NCI-H1092 treated with DMSO at 0.1 percent for 48 hours (cell line): ENCODE results near the gene TMEM17.

Source experiments
- DNase-seq: peaks from one replicate; lab custom pipeline; 2025; lab: John Stamatoyannopoulos, UW

The TMEM17 gene

GRCh38 chr2:62511636-62512035 lies 5.6 kb upstream of the TMEM17 start:
- no peak for DNase-seq

- no peak for DNase-seq
Observed at GRCh38 chr2:62506421-62506750, 391 bp upstream of the TMEM17 start.

- peak; percentile 35 for DNase-seq
Observed at GRCh38 chr2:62505109-62505749, 766 bp downstream of the TMEM17 start.

GRCh38 chr2:62504657-62505056 lies 1.3 kb downstream of the TMEM17 start:
- DNase-seq, result no peak

- no peak for DNase-seq
Observed at GRCh38 chr2:62501794-62502500, 4.0 kb downstream of the TMEM17 start.

- no peak for DNase-seq
Observed at GRCh38 chr2:62501069-62501468, 4.9 kb downstream of the TMEM17 start.

GRCh38 chr2:62499430-62500060 lies 6.5 kb downstream of the TMEM17 start:
- no peak for DNase-seq

GRCh38 chr2:62498739-62499138 lies 7.3 kb downstream of the TMEM17 start:
- no peak for DNase-seq

- DNase-seq, result no peak
Observed at GRCh38 chr2:62495761-62496160, 10.2 kb downstream of the TMEM17 start.

- no peak for DNase-seq
Observed at GRCh38 chr2:62492048-62492447, 13.9 kb downstream of the TMEM17 start.

- DNase-seq, result no peak
Observed at GRCh38 chr2:62489702-62490101, 16.3 kb downstream of the TMEM17 start.

- DNase-seq, result no peak
Observed at GRCh38 chr2:62489162-62489561, 16.8 kb downstream of the TMEM17 start.

- DNase-seq, result no peak
Observed at GRCh38 chr2:62486439-62486765, 19.6 kb downstream of the TMEM17 start.

- no peak for DNase-seq
Observed at GRCh38 chr2:62485761-62486438, 20.1 kb downstream of the TMEM17 start.

- DNase-seq, result no peak
Observed at GRCh38 chr2:62482558-62483352, 23.2 kb downstream of the TMEM17 start.

GRCh38 chr2:62479917-62480316 lies 26.1 kb downstream of the TMEM17 start:
- DNase-seq, result no peak

- DNase-seq, result no peak
Observed at GRCh38 chr2:62478093-62478580, 27.9 kb downstream of the TMEM17 start.

GRCh38 chr2:62477573-62477972 lies 28.4 kb downstream of the TMEM17 start:
- no peak for DNase-seq

GRCh38 chr2:62475172-62476011 lies 30.6 kb downstream of the TMEM17 start:
- DNase-seq, result peak; percentile 75

GRCh38 chr2:62474176-62474575 lies 31.8 kb downstream of the TMEM17 start:
- no peak for DNase-seq

- DNase-seq, result no peak
Observed at GRCh38 chr2:62473246-62473827, 32.7 kb downstream of the TMEM17 start.
